ENCODE data around the gene CEP131.

GRCh38 chr17:81156866-81157805 is 65.6 kb downstream of the CEP131 start:
- TF ChIP-seq ELF4 (IDR thresholded peaks at IDR 0.05) (no peak), ZNF384 (IDR thresholded peaks at IDR 0.05) (no peak), SUZ12 (IDR thresholded peaks at IDR 0.05) (no peak), ARNT (IDR thresholded peaks at IDR 0.05) (no peak), L3MBTL2 (conservative IDR thresholded peaks at IDR 0.05) (no peak), FOXM1 (IDR thresholded peaks at IDR 0.05; ENCODE audit: borderline replicate concordance) (no peak), LEF1 (IDR thresholded peaks at IDR 0.05; ENCODE audit: borderline replicate concordance) (no peak), SP1 (IDR thresholded peaks at IDR 0.05) (no peak), FOXK2 (IDR thresholded peaks at IDR 0.05) (no peak), TARDBP (IDR thresholded peaks at IDR 0.05) (no peak)
